ENCODE results near the gene SOX8.

DNA sequence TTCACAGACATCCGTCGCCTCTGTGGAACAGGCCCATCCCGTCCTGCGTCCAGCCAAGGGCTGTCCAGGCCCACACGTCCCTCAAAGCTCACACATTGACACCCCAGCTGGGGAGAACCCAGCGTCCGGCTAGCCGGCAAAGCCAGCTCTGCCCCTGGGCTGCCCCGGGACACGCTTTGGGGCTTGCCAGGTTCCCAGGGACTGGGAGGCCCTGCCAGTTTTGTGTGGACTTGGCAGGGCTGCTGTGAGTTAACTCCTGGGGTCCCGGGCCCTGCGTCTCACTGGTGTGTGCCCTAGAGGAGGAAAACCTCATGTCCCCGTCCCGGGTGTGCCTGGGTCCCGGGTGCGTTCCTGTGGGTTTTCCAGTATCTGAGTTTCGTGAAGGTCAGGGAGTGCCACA is 6.3 kb downstream of the SOX8 start:
- TF ChIP-seq CTCF (IDR thresholded peaks at IDR 0.05) (no peak), POLR2A (IDR thresholded peaks at IDR 0.05) (no peak)

Data from lower leg skin (tissue), 3 donors.